ENCODE measurements around the gene RNF167. TPM values are rescaled to one million over a fixed set of nuclear protein-coding genes. Genes with fewer than 3 reads are reported as not detected.

RNF167 gene
- total and polyA plus RNA-seq, 2 of the 13 experiments (the other 11 are each of a cell fraction or from before 2014, with no cell fraction given) = 44.1 to 45.4 TPM

DNA sequence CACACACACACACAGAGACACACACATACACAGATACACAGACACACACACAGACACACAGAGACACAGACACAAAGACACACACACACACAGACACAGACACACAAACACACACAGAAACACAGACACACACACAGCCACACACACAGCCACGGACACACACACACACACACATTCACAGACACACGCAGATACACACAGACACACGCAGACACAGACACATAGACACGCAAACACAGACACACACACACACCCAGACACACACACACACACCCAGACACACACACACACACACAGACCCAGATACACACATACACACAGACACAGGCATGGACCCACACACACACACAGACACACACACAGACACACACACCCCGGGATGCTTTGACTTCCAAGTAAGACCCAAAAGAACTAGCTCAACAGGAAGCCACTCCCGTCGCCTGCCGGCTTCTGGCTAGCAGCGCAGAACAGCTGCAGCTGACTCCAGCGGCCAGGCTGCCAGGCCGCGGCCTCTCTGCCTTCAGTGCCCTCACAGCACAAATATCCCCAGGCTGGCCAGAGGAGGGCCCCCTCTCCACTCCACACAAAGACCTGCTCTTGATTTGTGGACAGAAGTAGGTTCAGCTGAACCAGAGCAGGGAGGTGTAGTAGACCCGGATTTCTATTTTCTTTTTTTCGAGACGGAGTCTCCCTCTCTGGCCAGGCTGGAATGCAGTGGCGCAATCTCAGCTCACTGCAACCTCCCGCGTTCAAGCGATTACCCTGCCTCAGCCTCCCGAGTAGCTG lies 31.2 kb upstream of the RNF167 start (continued):
- TF ChIP-seq, protein P1, sequence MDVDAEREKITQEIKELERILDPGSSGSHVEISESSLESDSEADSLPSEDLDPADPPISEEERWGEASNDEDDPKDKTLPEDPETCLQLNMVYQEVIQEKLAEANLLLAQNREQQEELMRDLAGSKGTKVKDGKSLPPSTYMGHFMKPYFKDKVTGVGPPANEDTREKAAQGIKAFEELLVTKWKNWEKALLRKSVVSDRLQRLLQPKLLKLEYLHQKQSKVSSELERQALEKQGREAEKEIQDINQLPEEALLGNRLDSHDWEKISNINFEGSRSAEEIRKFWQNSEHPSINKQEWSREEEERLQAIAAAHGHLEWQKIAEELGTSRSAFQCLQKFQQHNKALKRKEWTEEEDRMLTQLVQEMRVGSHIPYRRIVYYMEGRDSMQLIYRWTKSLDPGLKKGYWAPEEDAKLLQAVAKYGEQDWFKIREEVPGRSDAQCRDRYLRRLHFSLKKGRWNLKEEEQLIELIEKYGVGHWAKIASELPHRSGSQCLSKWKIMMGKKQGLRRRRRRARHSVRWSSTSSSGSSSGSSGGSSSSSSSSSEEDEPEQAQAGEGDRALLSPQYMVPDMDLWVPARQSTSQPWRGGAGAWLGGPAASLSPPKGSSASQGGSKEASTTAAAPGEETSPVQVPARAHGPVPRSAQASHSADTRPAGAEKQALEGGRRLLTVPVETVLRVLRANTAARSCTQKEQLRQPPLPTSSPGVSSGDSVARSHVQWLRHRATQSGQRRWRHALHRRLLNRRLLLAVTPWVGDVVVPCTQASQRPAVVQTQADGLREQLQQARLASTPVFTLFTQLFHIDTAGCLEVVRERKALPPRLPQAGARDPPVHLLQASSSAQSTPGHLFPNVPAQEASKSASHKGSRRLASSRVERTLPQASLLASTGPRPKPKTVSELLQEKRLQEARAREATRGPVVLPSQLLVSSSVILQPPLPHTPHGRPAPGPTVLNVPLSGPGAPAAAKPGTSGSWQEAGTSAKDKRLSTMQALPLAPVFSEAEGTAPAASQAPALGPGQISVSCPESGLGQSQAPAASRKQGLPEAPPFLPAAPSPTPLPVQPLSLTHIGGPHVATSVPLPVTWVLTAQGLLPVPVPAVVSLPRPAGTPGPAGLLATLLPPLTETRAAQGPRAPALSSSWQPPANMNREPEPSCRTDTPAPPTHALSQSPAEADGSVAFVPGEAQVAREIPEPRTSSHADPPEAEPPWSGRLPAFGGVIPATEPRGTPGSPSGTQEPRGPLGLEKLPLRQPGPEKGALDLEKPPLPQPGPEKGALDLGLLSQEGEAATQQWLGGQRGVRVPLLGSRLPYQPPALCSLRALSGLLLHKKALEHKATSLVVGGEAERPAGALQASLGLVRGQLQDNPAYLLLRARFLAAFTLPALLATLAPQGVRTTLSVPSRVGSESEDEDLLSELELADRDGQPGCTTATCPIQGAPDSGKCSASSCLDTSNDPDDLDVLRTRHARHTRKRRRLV (CRISPR knock-in tag; IDR thresholded peaks at IDR 0.05) = no peak
- TF ChIP-seq TEAD2 (CRISPR knock-in tag; IDR thresholded peaks at IDR 0.05) (no peak), ZMYM4 (CRISPR knock-in tag; IDR thresholded peaks at IDR 0.05) (no peak), CREB1 (IDR thresholded peaks at IDR 0.05) (peak; percentile 3; the same call in 1 of the 2 replicates), CREB1 (CRISPR knock-in tag; IDR thresholded peaks at IDR 0.05) (no peak), ZMYM3 (CRISPR knock-in tag; IDR thresholded peaks at IDR 0.05) (no peak; the same call in 1 of the 2 replicates), ZNF501 (CRISPR knock-in tag; IDR thresholded peaks at IDR 0.05) (no peak), ZBTB8A (CRISPR knock-in tag; IDR thresholded peaks at IDR 0.05; ENCODE audit: borderline replicate concordance, low read depth) (no peak)
- TF ChIP-seq, protein P2, sequence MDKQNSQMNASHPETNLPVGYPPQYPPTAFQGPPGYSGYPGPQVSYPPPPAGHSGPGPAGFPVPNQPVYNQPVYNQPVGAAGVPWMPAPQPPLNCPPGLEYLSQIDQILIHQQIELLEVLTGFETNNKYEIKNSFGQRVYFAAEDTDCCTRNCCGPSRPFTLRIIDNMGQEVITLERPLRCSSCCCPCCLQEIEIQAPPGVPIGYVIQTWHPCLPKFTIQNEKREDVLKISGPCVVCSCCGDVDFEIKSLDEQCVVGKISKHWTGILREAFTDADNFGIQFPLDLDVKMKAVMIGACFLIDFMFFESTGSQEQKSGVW (CRISPR knock-in tag; IDR thresholded peaks at IDR 0.05; ENCODE audit: borderline replicate concordance) = no peak
- TF ChIP-seq, protein P3, sequence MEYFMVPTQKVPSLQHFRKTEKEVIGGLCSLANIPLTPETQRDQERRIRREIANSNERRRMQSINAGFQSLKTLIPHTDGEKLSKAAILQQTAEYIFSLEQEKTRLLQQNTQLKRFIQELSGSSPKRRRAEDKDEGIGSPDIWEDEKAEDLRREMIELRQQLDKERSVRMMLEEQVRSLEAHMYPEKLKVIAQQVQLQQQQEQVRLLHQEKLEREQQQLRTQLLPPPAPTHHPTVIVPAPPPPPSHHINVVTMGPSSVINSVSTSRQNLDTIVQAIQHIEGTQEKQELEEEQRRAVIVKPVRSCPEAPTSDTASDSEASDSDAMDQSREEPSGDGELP (IDR thresholded peaks at IDR 0.05; ENCODE audit: borderline replicate concordance, low read depth) = peak; percentile 89; the same call in 1 of the 2 replicates
- TF ChIP-seq, protein P4, sequence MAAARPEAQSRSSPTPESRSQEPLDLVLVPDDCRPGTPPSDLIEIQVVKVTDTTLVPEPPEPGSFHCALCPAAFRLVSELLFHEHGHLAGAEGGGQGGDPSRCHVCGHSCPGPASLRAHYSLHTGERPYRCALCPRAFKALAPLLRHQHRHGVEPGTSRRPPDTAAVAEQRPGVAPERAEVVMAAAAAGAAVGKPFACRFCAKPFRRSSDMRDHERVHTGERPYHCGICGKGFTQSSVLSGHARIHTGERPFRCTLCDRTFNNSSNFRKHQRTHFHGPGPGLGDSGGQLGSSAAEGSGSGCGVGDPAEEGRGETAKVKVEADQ (CRISPR knock-in tag; IDR thresholded peaks at IDR 0.05; ENCODE audit: borderline replicate concordance) = peak; percentile 63; the same call in 1 of the 2 replicates
- TF ChIP-seq, protein P5, sequence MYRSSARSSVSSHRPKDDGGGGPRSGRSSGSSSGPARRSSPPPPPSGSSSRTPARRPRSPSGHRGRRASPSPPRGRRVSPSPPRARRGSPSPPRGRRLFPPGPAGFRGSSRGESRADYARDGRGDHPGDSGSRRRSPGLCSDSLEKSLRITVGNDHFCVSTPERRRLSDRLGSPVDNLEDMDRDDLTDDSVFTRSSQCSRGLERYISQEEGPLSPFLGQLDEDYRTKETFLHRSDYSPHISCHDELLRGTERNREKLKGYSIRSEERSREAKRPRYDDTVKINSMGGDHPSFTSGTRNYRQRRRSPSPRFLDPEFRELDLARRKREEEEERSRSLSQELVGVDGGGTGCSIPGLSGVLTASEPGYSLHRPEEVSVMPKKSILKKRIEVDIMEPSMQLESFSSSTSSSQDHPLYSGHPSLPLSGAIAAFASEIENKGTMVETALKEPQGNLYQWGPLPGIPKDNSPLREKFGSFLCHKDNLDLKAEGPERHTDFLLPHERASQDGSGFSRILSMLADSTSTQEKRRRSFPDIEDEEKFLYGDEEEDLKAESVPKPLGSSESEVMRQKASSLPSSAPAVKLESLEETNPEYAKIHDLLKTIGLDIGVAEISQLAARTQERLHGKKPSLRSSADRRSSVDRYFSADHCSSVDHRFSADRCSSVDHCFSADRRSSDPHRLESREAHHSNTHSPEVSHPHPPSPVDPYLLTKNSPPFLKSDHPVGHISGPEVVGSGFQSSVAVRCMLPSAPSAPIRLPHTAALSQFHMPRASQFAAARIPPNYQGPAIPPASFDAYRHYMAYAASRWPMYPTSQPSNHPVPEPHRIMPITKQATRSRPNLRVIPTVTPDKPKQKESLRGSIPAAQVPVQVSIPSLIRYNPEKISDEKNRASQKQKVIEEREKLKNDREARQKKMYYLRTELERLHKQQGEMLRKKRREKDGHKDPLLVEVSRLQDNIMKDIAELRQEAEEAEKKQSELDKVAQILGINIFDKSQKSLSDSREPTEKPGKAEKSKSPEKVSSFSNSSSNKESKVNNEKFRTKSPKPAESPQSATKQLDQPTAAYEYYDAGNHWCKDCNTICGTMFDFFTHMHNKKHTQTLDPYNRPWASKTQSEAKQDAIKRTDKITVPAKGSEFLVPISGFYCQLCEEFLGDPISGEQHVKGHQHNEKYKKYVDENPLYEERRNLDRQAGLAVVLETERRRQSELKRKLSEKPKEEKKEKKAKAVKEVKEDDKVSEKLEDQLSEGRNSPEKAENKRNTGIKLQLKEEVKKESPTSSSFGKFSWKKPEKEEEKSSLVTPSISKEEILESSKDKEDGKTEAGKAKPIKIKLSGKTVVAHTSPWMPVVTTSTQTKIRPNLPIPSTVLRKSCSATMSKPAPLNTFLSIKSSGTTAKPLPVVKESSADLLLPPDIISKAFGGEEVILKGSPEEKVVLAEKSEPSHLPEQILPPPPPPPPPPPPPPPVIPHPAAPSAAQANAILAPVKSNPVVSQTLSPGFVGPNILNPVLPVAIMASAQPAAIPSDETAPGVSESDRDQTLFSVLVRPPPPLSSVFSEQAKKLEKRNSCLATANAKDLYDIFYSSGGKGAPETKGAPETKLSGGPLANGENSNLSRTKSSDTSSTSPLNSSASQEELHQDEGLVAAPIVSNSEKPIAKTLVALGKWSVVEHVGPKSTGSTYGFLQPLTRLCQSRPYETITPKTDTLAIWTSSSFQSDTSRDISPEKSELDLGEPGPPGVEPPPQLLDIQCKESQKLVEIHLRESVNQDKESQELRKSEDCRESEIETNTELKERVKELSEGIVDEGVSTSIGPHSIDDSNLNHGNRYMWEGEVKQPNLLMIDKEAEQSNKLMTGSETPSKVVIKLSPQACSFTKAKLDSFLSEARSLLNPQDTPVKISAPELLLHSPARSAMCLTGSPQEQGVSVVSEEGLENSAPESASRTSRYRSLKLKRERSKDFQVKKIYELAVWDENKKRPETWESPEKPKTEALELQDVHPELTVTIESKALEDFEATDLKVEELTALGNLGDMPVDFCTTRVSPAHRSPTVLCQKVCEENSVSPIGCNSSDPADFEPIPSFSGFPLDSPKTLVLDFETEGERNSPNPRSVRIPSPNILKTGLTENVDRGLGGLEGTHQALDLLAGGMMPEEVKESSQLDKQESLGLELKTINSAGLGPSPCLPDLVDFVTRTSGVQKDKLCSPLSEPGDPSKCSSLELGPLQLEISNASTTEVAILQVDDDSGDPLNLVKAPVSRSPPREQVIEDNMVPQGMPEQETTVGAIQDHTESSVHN (CRISPR knock-in tag; IDR thresholded peaks at IDR 0.05) = no peak

Data from HepG2 (cell line).